SIG-M5 (cell line): ENCODE measurements around the gene MRTFA.
"Not testable (repeated sequence)": the region's sequence is repeated elsewhere in the genome, so short reads cannot be mapped to it uniquely, and the experiment has no call there.

Experiments
- DNase-seq: peaks from one replicate; lab custom pipeline; 2025; lab: John Stamatoyannopoulos, UW

MRTFA gene

GRCh38 chr22:40627612-40628011, 8.9 kb downstream of the MRTFA start:
- no peak for DNase-seq

GRCh38 chr22:40626851-40627250, 9.7 kb downstream of the MRTFA start:
- no peak for DNase-seq

- not testable (repeated sequence) for DNase-seq
These were observed 10.7 kb downstream of the MRTFA start for GRCh38 chr22:40625794-40626193.

GRCh38 chr22:40625281-40625680, 11.2 kb downstream of the MRTFA start:
- not testable (repeated sequence) for DNase-seq

GRCh38 chr22:40624770-40625169, 11.7 kb downstream of the MRTFA start:
- DNase-seq = no peak

- DNase-seq = peak; percentile 32
These were observed 15.0 kb downstream of the MRTFA start for GRCh38 chr22:40621309-40622151.

- DNase-seq = no peak
These were observed 16.0 kb downstream of the MRTFA start for GRCh38 chr22:40620464-40621046.

- no peak for DNase-seq
These were observed 18.1 kb downstream of the MRTFA start for GRCh38 chr22:40618400-40618799.

GRCh38 chr22:40616578-40616977, 19.9 kb downstream of the MRTFA start:
- no peak for DNase-seq

GRCh38 chr22:40613067-40613466, 23.5 kb downstream of the MRTFA start:
- no peak for DNase-seq

- DNase-seq = no peak
These were observed 24.2 kb downstream of the MRTFA start for GRCh38 chr22:40612291-40612751.

- DNase-seq = no peak
These were observed 24.9 kb downstream of the MRTFA start for GRCh38 chr22:40611606-40612005.

- DNase-seq = no peak
These were observed 26.1 kb downstream of the MRTFA start for GRCh38 chr22:40610329-40610850.

GRCh38 chr22:40609216-40609615, 27.3 kb downstream of the MRTFA start:
- no peak for DNase-seq

- DNase-seq = no peak
These were observed 29.0 kb downstream of the MRTFA start for GRCh38 chr22:40607506-40607905.

- no peak for DNase-seq
These were observed 30.2 kb downstream of the MRTFA start for GRCh38 chr22:40606306-40606705.

GRCh38 chr22:40605761-40606160, 30.8 kb downstream of the MRTFA start:
- DNase-seq = no peak

- DNase-seq = no peak
These were observed 33.4 kb downstream of the MRTFA start for GRCh38 chr22:40603088-40603605.

- no peak for DNase-seq
These were observed 34.3 kb downstream of the MRTFA start for GRCh38 chr22:40602231-40602630.

- DNase-seq = no peak
These were observed 36.8 kb downstream of the MRTFA start for GRCh38 chr22:40599731-40600130.

- not testable (repeated sequence) for DNase-seq
These were observed 37.8 kb downstream of the MRTFA start for GRCh38 chr22:40598712-40599111.

- no peak for DNase-seq
These were observed 38.7 kb downstream of the MRTFA start for GRCh38 chr22:40597526-40598430.
